ENCODE results near the gene CHAT. TPM values are rescaled to one million over a fixed set of nuclear protein-coding genes. Genes with fewer than 3 reads are reported as not detected.

Gene CHAT
- total and polyA plus RNA-seq, 12 donors = not detected

DNA sequence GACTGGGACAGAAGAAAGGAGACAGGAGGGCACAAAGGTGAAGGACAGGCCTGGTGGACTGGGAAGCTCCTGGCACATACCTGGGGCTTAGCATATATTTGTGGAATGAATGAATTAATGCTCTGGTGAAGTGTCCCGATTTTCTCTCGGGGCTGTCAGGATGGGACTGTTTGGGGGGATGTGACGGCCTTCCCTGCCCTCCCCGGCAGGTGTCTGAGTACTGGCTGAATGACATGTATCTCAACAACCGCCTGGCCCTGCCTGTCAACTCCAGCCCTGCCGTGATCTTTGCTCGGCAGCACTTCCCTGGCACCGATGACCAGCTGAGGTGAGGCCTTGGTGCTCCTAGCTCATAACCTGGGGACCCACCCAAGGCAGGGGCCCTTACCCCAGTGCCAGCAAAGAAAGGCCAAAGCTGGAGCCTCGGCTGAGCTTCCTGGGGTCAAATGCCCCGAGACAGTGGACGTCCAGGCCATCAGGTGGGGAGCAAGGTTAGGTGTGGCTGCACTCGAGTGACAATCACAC lies 6.5 kb downstream of the CHAT start:
- DNase-seq = no peak
- Histone ChIP-seq H3K4me3 (no peak overlapping the region), H3K36me3 (no peaks in the 10 kb centered on the region), H3K4me1 (no peaks in the 10 kb centered on the region), H3K27me3 (peaks cover 17 to 63% (median 52%) of the 10 kb centered on the region in 7 donors), H3K9me3 (no peaks in the 10 kb centered on the region), H3K27ac (no peak overlapping the region)
- TF ChIP-seq, protein P1, sequence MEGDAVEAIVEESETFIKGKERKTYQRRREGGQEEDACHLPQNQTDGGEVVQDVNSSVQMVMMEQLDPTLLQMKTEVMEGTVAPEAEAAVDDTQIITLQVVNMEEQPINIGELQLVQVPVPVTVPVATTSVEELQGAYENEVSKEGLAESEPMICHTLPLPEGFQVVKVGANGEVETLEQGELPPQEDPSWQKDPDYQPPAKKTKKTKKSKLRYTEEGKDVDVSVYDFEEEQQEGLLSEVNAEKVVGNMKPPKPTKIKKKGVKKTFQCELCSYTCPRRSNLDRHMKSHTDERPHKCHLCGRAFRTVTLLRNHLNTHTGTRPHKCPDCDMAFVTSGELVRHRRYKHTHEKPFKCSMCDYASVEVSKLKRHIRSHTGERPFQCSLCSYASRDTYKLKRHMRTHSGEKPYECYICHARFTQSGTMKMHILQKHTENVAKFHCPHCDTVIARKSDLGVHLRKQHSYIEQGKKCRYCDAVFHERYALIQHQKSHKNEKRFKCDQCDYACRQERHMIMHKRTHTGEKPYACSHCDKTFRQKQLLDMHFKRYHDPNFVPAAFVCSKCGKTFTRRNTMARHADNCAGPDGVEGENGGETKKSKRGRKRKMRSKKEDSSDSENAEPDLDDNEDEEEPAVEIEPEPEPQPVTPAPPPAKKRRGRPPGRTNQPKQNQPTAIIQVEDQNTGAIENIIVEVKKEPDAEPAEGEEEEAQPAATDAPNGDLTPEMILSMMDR (IDR thresholded peaks at IDR 0.05) = no peak
- ATAC-seq = no peak
- intact Hi-C loops (cut with DNase I) = no loop called here
- WGBS, 2 donors = 79% methylated on average over 12 of the region's 12 CpGs

GRCh38 chr10:49620841-49621378 lies 7.1 kb downstream of the CHAT start:
- DNase-seq = no peak
- ATAC-seq = no peak
- Histone ChIP-seq H3K36me3 (no peaks in the 10 kb centered on the region), H3K27ac (no peak overlapping the region), H3K27me3 (peaks cover 12 to 57% (median 46%) of the 10 kb centered on the region in 7 donors), H3K4me3 (no peak overlapping the region), H3K9me3 (no peaks in the 10 kb centered on the region), H3K4me1 (no peaks in the 10 kb centered on the region)
- TF ChIP-seq, protein P1 (IDR thresholded peaks at IDR 0.05) = no peak
- WGBS, 2 donors = 55 to 70% methylated on average over 6 of the region's 6 CpGs
- intact Hi-C loops (cut with DNase I) = no loop called here

- 37 to 47% methylated on average over 6 of the region's 6 CpGs for WGBS, 2 donors
- no peak overlapping the region for H3K27ac ChIP-seq
- H3K4me3 ChIP-seq = no peak overlapping the region
- intact Hi-C loops (cut with DNase I) = no loop called here
- no peaks in the 10 kb centered on the region for H3K4me1 ChIP-seq
- no peak for ATAC-seq
- no peaks in the 10 kb centered on the region for H3K36me3 ChIP-seq
- H3K9me3 ChIP-seq = no peaks in the 10 kb centered on the region
- TF ChIP-seq, protein P1 (IDR thresholded peaks at IDR 0.05) = no peak
- DNase-seq = no peak
- H3K27me3 ChIP-seq = peaks cover 5 to 51% (median 40%) of the 10 kb centered on the region in 7 donors
Observed at GRCh38 chr10:49621561-49621960, 7.7 kb downstream of the CHAT start.

GRCh38 chr10:49622426-49623425 lies 8.9 kb downstream of the CHAT start:
- no peak for ATAC-seq

More at GRCh38 chr10:49622426-49623425, 8.9 kb downstream of the CHAT start:
- WGBS, 2 donors = 68 to 69% methylated on average over 11 of the region's 11 CpGs
- H3K36me3 ChIP-seq = no peaks in the 10 kb centered on the region
- H3K9me3 ChIP-seq = no peaks in the 10 kb centered on the region
- no peaks in the 10 kb centered on the region for H3K4me1 ChIP-seq
- TF ChIP-seq, protein P1 (IDR thresholded peaks at IDR 0.05) = no peak
- intact Hi-C loops (cut with DNase I) = no loop called here
- no peak overlapping the region for H3K4me3 ChIP-seq
- peaks cover 4 to 39% (median 29%) of the 10 kb centered on the region in 7 donors for H3K27me3 ChIP-seq
- no peak overlapping the region for H3K27ac ChIP-seq
- no peak for DNase-seq
